Stimulated activated CD4-positive, alpha-beta T cell treated with anti-CD3 and anti-CD28 coated beads, Interleukin-2, amount 100 ng/mL, for 48 hours (primary cell): Measurements from ENCODE around the gene SLC25A18.

Experiments
- DNase-seq, 2 donors: peaks; one replicate each; pipeline ENCODE4 v3.0.0-alpha.2; 2020

Gene SLC25A18

DNA sequence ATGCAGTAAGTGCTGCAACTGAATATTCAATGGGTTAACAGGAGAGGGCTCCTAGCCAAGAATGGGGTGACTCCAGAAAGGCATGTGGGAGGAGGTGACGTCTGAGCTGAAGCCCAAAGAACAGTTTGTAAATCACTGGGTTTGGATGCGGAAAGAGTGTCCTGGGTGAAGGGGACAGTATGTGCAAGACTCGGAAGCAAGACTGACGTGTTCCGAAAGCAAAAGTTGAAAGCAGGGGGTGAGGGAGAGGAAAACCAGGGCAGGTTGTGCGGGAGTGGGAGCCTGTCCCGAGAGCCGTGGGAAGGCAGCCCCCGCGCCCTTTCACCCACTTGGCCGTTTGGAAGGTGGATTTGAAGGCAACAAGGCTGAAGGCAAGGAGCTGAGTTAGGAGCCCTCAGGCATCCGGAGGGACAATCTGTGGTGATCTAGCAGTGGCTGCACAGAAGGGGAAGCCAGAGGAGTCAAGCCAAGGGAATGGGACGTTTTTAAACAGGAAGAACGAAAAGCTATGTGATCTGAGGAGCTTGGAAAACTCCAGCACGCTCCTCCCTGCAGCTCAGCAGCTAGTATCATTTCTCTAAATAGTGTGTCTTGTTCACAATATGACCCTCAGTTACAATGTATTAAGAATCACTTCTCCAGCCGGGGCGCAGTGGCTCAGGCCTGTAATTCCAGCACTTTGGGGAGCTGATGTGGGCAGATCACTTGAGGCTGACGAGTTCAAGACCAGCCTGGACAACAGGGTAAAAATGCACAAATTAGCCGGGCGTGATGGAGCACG is 7.7 kb downstream of the SLC25A18 start:
- no peak for DNase-seq

DNA sequence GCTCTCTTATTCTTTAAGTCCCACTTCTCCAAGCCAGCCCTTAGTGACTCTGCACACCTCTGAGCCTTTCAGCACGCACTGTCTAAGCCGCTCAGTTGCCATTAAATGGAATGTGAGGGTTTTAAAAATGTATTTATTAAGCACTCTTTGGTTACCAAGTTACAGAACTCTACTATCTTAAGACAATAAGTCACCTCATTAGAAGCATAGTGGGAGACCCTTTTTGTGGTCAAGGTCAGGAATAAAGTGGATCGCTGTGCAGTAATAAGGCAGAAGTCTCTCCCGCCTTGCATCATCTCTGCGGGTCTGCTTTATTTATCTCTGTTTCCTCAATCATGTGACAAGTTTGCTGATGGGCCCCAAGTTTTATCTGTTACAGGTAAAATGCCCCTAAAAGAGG is 11.9 kb downstream of the SLC25A18 start:
- DNase-seq, result no peak

DNA sequence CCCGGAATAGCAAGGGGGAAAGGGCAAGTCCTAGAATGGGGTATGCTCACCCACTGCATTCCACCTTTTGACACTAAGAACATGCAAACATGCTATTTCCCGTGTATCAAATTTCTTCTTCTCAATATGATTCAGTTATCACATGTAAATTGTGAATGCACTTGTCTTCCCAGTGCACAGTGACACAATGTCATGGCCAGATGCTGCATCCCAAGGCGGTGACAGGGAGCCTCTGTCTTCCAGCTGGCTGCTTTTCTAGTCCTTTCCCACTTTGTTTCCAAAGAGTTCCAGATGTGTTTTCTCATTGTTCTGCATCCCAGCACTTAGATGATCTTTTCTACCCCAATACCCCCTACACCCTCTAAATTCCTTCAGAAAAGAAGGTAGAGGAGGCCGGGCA is 12.4 kb downstream of the SLC25A18 start:
- no peak for DNase-seq

DNA sequence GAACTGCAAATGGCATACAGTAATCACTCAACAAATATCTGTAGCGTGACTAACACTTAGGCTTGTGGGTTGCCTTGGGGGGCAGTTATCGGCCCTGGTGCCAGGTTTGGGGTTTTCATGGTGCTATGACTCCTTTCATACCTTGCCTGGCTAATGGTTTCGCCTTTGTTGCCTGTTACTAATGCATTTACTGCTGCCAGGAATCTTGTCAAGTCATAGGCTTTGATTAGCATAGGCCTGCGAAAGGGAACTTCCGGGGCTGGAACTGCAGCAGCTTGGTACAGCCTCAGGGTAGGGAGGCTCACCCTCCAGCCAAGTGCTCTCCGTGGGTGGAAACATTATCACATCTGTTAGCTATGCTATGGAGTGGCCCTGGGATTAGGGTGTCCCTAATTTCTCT is 13.2 kb downstream of the SLC25A18 start:
- DNase-seq, result no peak

DNA sequence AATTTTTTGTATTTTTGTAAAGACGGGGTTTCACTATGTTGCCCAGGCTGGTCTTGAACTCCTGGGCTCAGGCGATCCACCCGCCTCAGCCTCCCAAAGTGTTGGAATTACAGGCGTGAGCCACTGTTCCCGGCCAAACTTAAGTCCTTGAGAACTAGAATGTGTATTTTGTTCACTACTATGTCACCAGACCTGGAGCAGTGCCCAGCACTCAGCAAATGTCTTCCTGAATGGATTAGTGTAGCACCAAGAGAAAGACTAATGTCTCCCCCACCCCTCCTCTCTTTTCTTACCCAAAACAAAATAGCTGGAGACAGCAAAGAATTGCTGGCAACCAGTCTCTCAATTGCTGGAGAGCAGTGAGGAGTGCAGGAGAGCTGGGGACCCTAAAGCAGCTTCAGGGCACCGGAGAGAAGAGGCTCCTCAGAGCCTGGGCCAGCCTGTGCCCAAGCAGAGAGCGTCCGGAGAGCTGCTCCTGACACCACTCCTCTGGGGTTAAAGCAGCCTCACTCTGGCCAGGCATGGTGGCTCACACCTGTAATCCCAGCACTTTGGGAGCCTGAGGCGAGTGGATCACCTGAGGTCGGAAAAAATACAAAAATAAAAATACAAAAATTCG is 14.9 kb downstream of the SLC25A18 start:
- no peak for DNase-seq

DNA sequence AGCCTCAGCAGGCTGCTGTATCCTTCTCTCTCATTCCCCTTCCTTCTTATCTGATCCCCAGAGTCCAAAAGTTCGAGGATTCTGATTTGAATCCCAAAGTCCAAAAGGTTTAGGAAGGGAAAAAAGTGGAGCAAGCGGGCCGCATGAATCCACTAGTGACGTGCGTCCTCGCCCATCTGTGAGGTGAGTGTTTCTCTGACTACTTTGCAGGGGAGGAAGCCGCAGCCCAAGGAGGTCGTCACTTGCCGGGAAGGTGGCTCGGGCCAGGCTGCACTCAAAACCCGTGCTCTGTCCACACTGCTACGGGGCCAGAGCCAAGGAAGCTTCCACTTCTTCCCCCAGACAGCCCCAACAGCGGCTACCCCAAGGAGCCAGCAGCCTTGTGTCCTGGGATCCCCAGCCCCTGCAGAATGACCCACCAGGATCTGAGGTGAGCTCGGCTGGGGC is 16.3 kb downstream of the SLC25A18 start:
- no peak for DNase-seq

DNA sequence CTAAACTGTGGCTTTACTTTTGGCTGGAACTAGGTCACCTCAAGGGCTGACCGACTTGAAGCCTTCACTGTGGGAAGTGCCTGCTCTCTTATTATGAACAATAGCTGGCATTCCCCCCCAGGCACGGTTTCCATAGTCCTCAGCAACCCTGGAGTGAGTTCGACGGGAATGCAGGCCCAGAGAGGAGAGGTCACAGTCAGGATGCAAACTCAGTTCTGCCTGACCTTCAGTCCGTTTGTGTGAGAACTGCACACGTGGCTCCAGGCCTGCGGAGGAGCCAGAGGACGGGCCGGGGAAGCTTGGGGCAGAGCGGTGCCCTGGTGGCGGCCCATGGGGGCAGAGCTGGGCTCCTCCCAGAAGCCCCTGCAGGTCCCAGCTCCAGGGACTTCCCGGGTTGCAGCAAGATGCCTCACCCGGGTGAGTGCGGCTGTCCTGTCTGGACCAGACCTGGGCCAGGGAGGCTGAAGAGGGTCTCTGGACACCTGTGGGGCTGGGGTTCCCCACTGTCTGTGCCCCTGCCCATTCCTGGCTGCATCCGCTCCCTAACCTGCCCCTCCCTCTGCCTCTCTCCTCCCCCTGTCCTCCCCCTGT is 17.2 kb downstream of the SLC25A18 start:
- no peak for DNase-seq

DNA sequence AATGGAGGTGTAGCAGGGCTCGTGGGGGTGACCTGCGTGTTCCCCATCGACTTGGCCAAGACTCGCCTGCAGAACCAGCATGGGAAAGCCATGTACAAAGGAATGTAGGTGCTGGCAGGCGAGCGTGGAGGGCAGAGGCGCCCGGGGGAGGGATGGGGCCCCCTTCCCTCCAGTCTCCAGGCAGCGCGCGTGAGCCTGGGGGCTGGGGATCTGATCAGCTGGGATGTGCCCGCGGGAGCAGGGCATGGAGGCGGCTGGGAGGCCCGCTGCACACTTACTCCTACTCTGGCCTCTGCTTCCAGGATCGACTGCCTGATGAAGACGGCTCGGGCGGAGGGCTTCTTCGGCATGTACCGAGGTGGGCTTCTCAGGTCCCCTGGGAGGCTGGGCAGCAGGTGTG is 17.8 kb downstream of the SLC25A18 start:
- no peak for DNase-seq

DNA sequence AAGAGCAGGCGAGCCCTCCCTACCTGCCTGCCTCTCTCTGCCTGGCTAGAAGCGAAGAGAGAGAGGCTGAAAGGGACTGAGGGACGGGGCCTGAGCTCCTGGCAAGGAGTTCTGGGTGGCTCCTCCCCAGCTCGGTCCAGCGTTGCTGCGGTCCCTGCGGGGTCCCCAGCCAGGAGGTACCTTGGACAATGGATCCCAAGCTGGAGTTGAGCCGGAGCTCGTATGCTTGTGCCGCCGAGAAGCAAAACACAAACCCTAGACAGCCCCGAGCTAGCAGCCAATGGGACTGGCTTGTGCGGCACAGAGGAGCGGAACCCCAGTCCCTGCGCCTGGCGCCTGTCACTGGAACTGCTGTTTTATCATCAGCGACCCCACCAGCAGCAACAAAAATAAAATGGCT is 18.3 kb downstream of the SLC25A18 start:
- DNase-seq, result no peak

DNA sequence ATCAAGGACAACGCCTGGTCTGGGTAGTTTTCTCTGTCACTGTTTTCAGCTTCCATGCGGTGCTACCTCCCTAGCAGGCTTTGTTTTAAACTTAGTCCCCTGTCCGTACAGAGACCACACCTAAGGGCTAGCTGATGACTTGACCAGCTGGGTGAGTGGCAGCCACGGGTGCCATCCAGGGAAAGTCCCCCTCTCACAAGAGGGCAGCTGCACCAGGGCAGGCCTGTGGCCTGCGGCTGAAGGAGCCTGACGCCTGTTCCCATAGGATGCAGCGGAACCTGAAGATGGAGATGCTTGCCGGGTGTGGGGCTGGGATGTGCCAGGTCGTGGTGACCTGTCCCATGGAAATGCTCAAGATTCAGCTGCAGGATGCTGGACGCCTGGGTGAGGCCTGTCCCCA is 19.9 kb downstream of the SLC25A18 start:
- DNase-seq, result no peak

DNA sequence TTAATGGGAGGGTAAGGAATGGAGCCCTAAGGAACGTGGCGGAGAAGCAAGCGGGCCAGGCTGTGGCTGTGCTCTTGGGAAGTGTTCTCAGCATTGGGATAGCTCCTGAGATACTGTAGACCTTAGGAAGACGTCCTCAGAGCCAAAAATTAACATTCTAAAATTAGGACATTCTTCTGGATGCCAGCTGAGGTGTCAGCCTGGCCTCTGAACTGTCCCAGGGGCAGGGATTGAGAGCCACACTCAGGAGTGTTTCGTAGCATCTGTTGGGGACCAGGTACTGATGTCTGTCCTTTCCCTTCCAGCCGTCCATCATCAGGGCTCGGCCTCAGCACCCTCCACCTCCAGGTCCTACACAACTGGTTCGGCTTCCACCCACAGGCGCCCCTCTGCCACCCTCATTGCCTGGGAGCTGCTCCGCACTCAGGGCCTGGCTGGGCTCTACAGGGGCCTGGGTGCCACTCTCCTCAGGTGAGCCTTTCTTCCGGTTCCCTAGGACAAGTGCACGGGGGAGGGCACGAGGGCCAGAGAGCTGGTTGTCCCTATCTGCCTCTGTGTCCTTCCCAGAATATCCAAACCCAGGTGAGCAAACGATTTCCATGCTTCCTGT is 23.6 kb downstream of the SLC25A18 start:
- no peak for DNase-seq

DNA sequence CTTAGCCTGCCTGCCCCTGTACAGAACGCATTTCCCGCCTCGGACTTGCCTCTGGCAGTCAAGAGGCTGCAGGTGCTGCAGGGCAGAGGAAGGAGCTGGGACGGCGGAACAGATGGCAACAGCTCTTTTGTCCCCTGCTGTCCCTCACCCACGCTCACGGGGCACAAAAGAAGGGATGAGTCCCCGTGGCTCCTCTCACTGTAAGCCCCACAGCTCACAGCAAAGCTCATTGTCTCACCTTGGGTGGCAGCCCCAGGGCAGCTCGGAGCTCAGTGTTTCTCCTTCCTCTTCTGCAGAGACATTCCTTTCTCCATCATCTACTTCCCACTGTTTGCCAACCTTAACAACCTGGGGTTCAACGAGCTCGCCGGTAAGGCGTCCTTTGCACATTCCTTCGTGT is 24.3 kb downstream of the SLC25A18 start:
- no peak for DNase-seq

DNA sequence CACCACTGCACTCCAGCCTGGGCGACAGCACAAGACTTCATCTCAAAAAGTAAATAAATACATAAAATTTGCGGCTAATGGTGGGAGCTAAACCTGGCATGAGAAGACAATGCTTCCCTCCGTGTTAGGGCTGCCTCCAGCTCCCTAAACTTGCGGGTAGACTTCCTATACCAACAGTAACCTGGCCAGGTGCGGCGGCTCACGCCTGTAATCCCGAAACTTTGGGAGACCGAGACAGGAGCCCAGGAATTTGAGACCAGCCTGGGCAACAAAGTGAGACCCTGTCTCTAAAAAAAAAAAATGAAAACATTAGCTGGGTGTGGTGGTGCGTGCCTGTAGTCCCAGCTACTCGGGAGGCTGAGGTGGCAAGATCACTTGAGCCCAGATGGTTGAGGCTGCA is 25.3 kb downstream of the SLC25A18 start:
- DNase-seq, result no peak

DNA sequence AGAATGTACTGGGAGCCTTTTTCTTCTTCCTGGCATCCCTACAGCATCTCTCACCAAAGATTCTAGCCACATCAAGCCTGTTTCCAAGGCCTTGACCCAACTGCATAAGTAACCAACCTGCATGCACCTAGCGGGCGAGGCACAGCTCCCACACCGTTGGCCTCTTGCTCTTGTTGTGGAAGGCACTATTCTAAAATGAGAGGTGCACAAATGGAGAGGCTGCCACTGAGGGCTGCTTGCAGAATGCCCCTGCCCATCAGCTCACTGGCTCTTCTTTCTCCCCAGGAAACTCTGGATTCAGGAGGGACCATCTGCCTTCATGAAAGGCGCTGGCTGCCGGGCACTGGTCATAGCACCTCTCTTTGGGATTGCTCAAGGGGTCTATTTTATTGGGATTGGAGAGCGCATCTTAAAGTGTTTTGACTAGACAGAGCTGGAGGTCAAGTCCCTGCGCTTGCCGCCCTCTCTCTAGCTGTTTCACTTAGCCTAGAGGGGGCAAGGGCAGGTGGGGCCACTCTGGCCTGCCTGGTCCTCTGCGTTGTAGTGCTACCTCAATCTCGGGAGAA is 26.6 kb downstream of the SLC25A18 start:
- DNase-seq, result no peak

DNA sequence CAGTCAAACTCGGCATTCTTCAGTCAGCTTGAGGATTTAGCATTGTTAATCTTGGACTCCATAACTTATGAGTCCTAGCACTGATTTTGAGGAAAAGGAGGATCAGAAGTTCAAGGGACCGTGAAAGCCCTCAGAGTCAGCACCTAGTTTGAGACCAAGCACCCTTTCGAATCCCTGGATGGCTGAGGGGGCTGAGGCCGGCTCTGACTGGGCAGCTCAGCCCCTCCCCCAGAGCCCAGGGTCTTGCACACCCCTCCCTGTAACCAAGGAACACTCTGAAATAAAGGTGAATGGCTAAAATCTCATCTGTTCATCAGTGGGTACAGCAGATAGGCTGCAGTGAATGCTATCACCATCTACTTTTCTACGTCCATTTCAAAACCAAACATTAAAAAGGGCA is 27.3 kb downstream of the SLC25A18 start:
- DNase-seq, result no peak

DNA sequence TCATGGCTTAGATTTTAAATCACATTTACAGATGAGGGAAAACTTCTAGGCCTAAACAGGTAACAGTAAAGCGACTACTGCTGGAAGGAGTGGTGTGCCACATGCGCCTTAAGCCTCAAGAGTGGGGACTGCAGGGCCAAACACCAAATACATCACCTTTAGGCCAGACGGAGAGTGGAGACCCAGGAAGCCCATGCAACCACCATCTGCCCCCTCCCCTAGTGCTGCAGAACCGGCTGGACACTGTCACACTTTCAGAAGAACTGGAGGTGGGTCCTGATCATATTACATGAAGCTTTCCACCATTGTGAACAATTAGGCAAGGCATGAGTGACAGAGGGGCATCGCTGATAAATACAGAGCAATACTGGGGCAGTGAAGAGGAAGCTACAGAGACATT is 28.9 kb downstream of the SLC25A18 start:
- no peak for DNase-seq

DNA sequence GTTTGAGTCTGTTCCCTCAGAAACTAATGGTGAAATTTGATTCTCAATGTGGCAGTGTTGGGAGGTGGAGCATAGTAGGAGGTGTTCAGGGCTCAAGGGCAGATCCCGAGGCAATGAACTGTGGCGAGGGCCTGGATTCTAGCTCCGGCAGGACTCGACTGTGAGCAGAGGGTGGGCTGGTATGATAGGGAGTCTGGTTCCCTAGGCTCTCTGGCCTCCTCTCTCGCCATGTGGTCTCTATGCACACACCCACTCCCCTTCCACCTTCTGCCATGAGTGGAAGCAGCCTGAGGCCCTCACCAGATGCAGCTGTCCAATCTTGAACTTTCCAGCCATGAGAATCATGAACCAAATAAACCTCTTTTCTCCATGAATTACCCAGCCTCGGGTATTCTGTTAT is 32.9 kb downstream of the SLC25A18 start:
- DNase-seq, result no peak

DNA sequence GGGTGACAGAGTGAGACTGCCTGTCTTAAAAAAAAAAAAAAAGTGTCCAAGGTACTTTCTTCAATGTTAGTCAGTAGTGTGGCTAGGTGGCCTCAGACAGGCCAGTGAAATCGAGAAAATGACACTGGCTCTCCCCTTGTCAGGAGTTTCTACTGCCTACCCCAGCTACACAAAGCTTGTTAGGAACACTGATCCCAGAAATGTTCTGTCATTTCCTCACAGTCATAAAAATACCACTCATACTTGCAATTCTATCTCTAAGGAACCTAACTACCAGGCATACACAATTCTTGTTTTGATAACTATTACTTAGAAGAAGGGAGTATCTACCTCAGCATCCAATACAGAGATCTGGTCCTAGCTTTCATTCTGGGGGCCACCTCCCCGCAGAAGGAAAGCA is 33.9 kb downstream of the SLC25A18 start:
- DNase-seq, result no peak

DNA sequence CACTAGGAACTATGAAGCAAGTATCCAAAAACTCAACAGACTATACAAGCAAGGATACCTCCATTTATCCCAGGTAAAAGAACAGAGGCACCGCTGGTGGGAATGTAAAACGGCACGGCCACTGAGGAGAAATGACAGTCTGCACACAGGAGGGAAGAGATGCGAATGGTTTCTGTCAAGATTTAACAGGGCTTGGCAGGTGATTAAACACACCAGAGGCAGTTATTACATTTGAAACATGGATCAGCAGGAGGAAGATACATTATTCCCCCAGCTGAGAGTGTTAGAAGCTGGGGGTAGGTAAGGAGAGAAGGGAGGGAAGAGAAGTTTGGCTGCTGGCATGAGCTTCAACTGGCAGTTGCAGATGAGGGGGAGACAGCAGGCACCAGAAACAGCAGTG is 35.0 kb downstream of the SLC25A18 start:
- DNase-seq, result no peak

DNA sequence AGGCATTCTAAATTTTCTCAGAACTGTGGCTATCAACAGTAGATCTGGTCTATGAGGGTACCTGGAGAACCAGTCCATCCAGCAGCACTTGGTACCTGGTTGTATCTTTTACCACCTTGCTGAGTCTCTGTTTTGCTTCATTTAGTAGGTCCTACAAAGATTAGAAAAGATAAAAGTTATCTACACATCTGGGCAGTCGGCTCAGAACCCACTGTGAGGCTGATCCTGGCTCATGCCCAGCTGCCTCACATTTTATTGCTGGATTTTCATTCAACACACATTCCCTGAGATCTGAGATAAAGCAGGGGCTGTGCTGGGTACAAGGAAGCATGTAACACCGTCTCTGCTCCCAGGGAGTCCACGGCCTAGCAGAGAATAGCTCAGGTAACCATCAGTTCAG is 37.7 kb downstream of the SLC25A18 start:
- no peak for DNase-seq

DNA sequence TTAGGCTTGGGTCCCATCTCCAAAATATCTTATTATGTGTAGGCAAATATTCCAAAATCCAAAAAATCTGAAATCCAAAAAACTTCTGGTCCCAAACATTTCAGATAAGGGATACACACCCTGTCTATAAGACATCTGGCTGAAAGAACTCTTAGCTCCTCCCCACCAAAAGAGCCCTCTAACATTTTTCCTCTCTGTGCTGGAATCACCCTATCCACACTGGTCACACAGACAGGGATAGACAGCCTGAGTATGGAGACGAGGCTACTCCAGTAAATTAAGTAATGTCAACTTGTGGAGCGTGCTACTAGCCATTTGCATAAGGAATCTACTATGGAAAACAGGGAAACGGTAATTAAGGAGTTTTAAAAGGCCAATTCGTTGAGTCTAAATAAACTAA is 40.4 kb downstream of the SLC25A18 start:
- DNase-seq, result no peak

DNA sequence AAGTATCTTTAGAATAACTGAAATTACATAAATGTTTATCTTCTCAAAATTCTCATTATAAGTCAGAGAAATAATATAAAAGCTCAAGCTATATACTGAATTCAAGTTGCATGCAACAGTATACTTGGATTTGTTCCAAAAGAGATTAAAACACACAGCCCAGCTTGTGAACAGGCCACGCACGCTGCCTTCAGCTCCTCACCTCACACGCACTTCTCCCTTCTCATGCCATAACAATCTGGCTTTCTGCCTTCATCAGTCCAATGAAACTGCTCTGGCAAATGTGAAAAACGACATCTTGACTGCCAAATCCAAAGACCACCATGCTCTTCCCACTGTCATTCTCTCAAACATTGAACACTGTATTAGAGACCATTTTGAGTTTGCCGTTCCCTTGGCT is 43.2 kb downstream of the SLC25A18 start:
- no peak for DNase-seq

DNA sequence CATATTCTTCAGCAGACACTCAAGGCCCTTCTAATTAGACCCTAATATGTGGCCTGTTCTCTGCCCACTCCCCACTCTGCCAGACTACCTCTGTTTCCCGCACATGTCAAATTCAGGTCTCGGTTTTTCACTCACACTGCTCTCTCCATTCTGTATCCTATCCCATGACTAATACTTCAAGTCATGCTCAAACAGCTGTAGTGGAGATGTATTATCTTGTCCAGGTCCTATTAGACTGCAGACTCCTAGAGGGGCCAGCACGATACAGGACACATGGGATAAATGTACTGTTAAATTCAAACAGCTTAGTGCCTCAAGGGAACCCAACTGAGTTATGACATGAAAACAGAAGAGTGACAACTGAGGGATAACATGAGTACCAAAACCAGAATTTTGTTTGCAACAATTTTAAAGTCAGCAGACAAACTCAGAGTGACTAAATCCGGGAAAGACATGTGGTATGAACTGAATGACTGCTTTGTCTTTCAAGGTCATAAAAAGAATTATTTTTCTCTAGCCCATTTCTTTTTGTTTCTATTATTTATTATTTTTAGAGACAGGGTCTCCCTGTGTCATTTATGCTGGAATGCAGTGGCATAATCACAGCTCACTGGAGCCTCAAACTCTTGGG is 44.7 kb downstream of the SLC25A18 start:
- DNase-seq, result no peak
